GM19035 (cell line): ENCODE results near the gene CCDC91.

Experiments
- ATAC-seq: cut with Tn5 transposase; IDR thresholded peaks from one replicate; pipeline ENCODE4 v1.9.1; 2021; ENCODE audit not compliant: unreplicated experiment

CCDC91 gene

DNA sequence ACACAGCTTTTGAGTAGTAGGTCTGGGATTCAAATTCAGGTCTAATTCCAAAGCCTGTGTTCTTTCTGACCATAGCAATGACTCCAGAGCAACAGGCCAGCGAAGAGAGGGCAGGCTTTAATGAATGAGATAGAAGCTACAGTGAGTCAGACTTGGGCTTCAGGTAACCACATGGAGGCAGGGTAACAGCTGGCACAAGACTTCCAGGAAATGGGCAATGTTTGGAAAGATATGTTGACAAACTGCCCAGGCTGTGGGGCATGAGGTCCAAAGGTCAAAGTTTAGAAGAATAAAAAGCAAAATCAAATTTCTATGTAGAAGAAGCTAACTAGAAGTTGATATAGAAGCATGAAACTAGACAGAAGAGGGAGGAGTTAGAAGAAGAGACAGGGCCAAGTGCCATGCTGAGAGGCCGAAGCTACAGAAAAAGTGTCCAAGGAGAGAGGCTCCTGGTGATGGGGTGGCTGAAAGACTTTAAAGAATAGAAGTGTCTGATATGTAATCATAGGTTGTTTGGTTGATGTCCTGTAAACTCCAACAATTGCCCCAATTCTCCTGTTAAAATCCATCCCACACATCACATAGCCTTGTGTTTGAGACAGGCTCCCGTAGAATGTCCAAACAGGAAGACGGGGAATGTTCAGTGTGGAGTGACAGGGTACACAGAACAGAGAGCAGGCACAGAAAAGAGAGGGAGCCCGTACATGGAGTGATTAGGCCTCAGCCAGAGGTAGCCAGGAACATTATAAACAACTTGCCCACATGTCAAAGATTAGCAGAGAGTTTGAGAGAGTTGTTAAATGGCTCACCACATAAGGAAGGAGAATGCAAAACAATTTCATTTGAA is 384.7 kb downstream of the CCDC91 start:
- ATAC-seq, result no peak

DNA sequence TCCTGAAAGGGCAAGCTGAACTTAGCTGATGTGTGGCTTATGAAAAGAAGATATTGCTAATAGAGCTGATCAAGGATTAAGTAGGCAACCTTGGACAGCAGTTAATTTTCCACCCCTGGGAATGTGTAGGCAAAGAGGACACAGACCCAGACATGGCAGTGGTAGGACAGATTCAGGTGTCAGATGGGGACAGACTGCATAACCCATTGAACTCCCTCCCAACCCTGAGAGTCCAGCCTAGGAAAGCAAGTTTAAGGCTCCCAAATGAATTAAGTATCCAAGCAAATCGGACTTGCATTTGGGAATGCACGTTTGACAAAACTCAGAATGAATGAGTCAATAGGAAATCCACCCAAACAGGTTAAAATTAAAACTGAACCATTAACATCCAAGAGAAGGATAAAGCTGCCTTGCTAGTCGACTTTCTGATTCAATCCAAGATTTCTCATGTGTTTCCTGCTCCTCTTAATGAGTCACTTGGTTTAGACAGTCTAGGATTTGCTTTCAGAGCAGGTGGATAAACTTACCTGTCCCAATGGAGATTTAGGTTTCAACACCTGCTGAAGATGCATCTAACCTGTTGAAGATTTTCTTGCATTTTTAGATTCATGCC is 385.4 kb downstream of the CCDC91 start:
- no peak for ATAC-seq

DNA sequence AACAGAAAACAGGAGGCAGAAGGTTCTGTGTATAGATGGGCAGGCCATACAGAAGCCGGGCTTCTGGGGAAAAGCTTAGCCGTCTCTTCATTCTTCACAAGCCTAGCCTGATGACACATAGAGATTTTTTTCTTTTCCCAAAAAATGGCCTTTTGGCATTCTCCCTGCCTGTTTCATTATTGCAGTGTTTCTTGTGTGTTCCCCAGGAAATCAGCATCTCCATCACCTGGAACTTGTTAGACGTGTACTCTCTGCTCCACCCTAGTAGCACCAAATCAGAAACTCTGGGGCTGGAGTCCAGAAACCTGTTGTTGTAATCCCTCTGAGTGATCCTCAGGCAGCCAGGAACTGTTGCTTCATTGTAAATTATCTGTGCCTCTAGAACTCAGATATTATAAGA is 388.1 kb downstream of the CCDC91 start:
- no peak for ATAC-seq

- no peak for ATAC-seq
Measured at GRCh38 chr12:28578833-28579252, 388.6 kb downstream of the CCDC91 start.

- ATAC-seq, result no peak
Measured at GRCh38 chr12:28582672-28583376, 392.6 kb downstream of the CCDC91 start.

- no peak for ATAC-seq
Measured at GRCh38 chr12:28583701-28584261, 393.5 kb downstream of the CCDC91 start.

DNA sequence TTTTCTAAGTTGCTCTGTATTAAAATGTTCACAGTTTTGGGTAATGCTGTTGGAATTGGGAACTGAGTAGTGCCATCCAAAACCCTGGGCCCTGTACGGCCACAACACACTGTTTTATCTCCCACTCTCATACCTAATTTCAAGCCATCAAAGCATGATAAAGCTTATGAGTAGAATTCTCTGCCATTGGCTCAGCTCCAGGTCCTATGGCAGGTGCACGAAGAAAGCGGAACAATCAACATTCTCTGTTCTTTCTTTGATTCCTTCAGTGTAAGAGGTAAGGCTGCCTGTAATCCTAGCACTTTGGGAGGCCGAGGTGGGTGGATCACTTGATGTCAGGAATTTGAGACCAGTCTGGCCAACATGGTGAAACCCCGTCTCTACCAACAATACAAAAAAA is 394.9 kb downstream of the CCDC91 start:
- ATAC-seq, result no peak

DNA sequence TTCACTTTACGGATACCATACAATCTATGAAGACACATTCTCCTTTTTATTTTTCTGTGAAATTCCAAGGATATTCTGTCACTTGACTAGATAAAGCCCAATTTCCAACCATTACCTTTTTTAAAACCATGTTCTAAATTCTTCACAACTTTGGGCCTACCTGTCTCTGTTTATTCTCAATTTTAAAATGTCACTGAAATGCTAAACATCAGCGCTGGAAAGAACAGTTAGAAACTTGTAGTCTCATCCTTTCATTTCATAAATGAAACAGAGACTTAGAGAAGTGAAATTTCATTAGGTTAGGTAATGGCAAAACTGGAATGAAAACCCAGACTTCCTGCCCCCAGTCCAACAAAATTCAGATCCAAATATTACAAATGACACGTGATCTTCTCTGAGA is 396.2 kb downstream of the CCDC91 start:
- ATAC-seq, result no peak

GRCh38 chr12:28591831-28592230 is 401.6 kb downstream of the CCDC91 start:
- ATAC-seq, result no peak
